ENCODE data around the gene ZNF502.

The ZNF502 gene

GRCh38 chr3:44771424-44772098, 59.1 kb downstream of the ZNF502 start:
- DNase-seq, result no peak

GRCh38 chr3:44772099-44772442, 59.6 kb downstream of the ZNF502 start:
- DNase-seq, result no peak
